SK-N-SH treated with all-trans-retinoic acid at 6 μM for 48 hours (cell line): Measurements from ENCODE around the gene COMMD9.

Experiments used
- ATAC-seq: fragments of 200-7000 bp; cut with Tn5 transposase; 3 replicates; pipeline ENCODE4 v1.9.1; 2020; ENCODE audit warnings: mild to moderate bottlenecking, moderate library complexity
- BACH2 ChIP-seq: fragments of 250-450 bp; sonication (Bioruptor Pico); IDR thresholded peaks from 2 replicates; pipeline ENCODE4 v1.9.0; 2021; ENCODE audit warnings: mild to moderate bottlenecking, borderline replicate concordance
- CSDC2 ChIP-seq: fragments of 250-450 bp; sonication (Bioruptor Pico); IDR thresholded peaks from 2 replicates; pipeline ENCODE4 v1.5.0; 2020; ENCODE audit warnings: mild to moderate bottlenecking, moderate library complexity
- CSRNP3 ChIP-seq: fragments of 250-450 bp; sonication (Bioruptor Pico); IDR thresholded peaks from 2 replicates; pipeline ENCODE4 v1.5.1; 2021; ENCODE audit warnings: mild to moderate bottlenecking, moderate library complexity
- ESRRG ChIP-seq: fragments of 250-450 bp; sonication (Bioruptor Pico); IDR thresholded peaks from 2 replicates; pipeline ENCODE4 v1.6.1; 2021; ENCODE audit warnings: mild to moderate bottlenecking
- ISL1 ChIP-seq: fragments of 250-450 bp; sonication (Bioruptor Pico); IDR thresholded peaks from 2 replicates; pipeline ENCODE4 v2.1.2; 2022; ENCODE audit warnings: mild to moderate bottlenecking, moderate library complexity
- OSR1 ChIP-seq: fragments of 250-450 bp; sonication (Bioruptor Pico); IDR thresholded peaks from 2 replicates; pipeline ENCODE4 v1.8.0; 2022; ENCODE audit warnings: moderate library complexity, mild to moderate bottlenecking, inconsistent platforms
- PPARA ChIP-seq: fragments of 250-450 bp; sonication (Bioruptor Pico); IDR thresholded peaks from 2 replicates; pipeline ENCODE4 v1.5.0; 2020; ENCODE audit warnings: mild to moderate bottlenecking, borderline replicate concordance
- RARB ChIP-seq: fragments of 250-450 bp; sonication (Bioruptor Pico); IDR thresholded peaks from 2 replicates; pipeline ENCODE4 v1.8.0; 2021; ENCODE audit warnings: mild to moderate bottlenecking, moderate library complexity
- TCF4 ChIP-seq: fragments of 250-450 bp; sonication (Bioruptor Pico); IDR thresholded peaks from 2 replicates; pipeline ENCODE4 v1.8.0; 2021; ENCODE audit warnings: mild to moderate bottlenecking, moderate library complexity, borderline replicate concordance
- TOX ChIP-seq: fragments of 250-450 bp; sonication (Bioruptor Pico); IDR thresholded peaks from 2 replicates; pipeline ENCODE4 v1.8.0; 2021; ENCODE audit warnings: mild to moderate bottlenecking, moderate library complexity, borderline replicate concordance
- TSHZ2 ChIP-seq: fragments of 250-450 bp; sonication (Bioruptor Pico); IDR thresholded peaks from 2 replicates; pipeline ENCODE4 v1.5.0; 2020; ENCODE audit warnings: mild to moderate bottlenecking, moderate library complexity
- ZC3H10 ChIP-seq: fragments of 250-450 bp; sonication (Bioruptor Pico); IDR thresholded peaks from 2 replicates; pipeline ENCODE4 v1.5.1; 2021; ENCODE audit warnings: mild to moderate bottlenecking, moderate library complexity
- ZFP3 ChIP-seq: fragments of 250-450 bp; sonication (Bioruptor Pico); IDR thresholded peaks from 2 replicates; pipeline ENCODE4 v1.5.0; 2020; ENCODE audit warnings: mild to moderate bottlenecking, moderate library complexity
- ZFP30 ChIP-seq: fragments of 450-650 bp; formaldehyde crosslinking; IDR thresholded peaks from 2 replicates; pipeline ENCODE4 v1.5.0; 2022; ENCODE audit warnings: mild to moderate bottlenecking, moderate library complexity
- ZNF70 ChIP-seq: fragments of 450-650 bp; formaldehyde crosslinking; IDR thresholded peaks from 2 replicates; pipeline ENCODE4 v1.5.0; 2020; ENCODE audit warnings: mild to moderate bottlenecking, moderate library complexity
- ZNF8 ChIP-seq: fragments of 450-650 bp; formaldehyde crosslinking; IDR thresholded peaks from 2 replicates; pipeline ENCODE4 v1.5.0; 2020; ENCODE audit warnings: mild to moderate bottlenecking, moderate library complexity
- TF ChIP-seq, protein P1 (sequence below): fragments of 250-450 bp; sonication (Bioruptor Pico); IDR thresholded peaks from 2 replicates; pipeline ENCODE4 v1.8.0; 2020; ENCODE audit warnings: mild to moderate bottlenecking, moderate library complexity, borderline replicate concordance

COMMD9 gene

GRCh38 chr11:36292311-36292722 is 3.1 kb upstream of the COMMD9 start:
- TF ChIP-seq ESRRG (CRISPR knock-in tag) (no peak), ZNF70 (CRISPR knock-in tag) (no peak)
- ATAC-seq = no peak

DNA sequence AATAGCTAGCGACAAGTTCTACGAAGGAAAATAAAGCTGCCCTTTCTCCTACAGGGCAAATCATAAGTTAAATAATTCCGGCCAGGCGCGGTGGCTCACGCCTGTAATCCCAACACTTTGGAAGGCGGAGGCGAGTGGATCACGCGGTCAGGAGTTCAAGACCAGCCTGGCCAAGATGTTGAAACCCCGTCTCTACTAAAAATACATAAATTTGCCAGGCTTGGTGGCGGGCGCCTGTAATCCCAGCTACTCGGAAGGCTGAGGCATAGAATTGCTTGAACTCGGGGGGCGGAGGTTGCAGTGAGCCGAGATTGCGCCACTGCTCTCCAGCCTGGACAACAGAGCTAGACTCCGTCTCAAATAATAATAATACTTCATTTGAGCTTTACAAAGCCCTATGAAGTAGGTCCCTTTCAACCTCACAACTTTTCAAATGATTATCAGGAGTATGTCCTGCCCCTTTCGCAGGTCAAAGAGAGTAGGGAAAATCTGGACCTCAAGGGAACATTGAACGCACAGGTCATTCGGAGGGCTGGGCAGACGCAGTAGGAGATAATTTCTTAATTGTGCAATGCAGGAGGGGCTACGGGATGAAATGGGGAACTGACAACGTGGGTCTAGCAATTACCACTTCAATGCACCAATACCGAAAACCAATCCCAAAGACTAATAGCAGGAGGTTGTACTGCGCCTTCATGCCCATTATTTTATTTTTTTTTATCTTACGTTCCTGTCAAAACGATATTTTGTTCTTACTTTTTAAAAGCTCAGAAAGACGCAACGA is 590 bp downstream of the COMMD9 start:
- TF ChIP-seq ZNF70 (CRISPR knock-in tag) (no peak), ZC3H10 (CRISPR knock-in tag) (no peak), PPARA (CRISPR knock-in tag) (no peak), CSDC2 (CRISPR knock-in tag) (no peak), CSRNP3 (CRISPR knock-in tag) (no peak), ZFP3 (CRISPR knock-in tag) (no peak), TSHZ2 (no peak), TCF4 (CRISPR knock-in tag) (no peak), TOX (CRISPR knock-in tag) (no peak), RARB (no peak)
- TF ChIP-seq, protein P1, sequence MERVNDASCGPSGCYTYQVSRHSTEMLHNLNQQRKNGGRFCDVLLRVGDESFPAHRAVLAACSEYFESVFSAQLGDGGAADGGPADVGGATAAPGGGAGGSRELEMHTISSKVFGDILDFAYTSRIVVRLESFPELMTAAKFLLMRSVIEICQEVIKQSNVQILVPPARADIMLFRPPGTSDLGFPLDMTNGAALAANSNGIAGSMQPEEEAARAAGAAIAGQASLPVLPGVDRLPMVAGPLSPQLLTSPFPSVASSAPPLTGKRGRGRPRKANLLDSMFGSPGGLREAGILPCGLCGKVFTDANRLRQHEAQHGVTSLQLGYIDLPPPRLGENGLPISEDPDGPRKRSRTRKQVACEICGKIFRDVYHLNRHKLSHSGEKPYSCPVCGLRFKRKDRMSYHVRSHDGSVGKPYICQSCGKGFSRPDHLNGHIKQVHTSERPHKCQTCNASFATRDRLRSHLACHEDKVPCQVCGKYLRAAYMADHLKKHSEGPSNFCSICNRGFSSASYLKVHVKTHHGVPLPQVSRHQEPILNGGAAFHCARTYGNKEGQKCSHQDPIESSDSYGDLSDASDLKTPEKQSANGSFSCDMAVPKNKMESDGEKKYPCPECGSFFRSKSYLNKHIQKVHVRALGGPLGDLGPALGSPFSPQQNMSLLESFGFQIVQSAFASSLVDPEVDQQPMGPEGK (CRISPR knock-in tag) = no peak
- TF ChIP-seq, all 23 proteins: peak for 0
- 0 out of 3 replicates have a peak, but pooled peaks have one; percentile 5 for ATAC-seq

DNA sequence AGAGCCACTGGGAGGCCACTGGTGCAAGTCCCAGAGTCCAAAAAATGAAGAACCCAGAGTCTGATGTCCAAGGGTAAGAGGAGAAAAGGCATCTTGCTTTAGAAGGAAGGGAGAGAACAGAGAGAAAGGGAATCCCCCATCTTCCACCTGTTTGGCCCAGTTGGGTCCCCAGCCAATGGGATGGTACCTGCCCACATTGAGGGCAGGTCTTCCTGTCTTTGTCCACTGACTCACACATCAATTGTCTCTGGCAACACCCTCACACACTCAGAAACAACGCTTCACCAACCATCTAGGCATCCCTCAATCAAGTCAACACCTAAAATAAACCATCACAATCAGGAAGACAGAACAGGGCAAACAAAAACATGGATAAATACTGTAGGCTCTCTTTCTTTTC is 6.3 kb downstream of the COMMD9 start:
- ATAC-seq = no peak
- TF ChIP-seq CSRNP3 (CRISPR knock-in tag) = no peak
- no peak for TF ChIP-seq ZFP30 (CRISPR knock-in tag)
- TF ChIP-seq ZNF8 (CRISPR knock-in tag) = no peak
- TF ChIP-seq ZC3H10 (CRISPR knock-in tag) = no peak
- TF ChIP-seq, protein P1 (CRISPR knock-in tag) = no peak
- TF ChIP-seq ZFP3 (CRISPR knock-in tag) = no peak
- TF ChIP-seq PPARA (CRISPR knock-in tag) = no peak
- no peak for TF ChIP-seq OSR1 (CRISPR knock-in tag)
- no peak for TF ChIP-seq ESRRG (CRISPR knock-in tag)
- no peak for TF ChIP-seq BACH2 (CRISPR knock-in tag)
- TF ChIP-seq RARB = no peak
- TF ChIP-seq TSHZ2 = no peak
- TF ChIP-seq ISL1 (CRISPR knock-in tag) = no peak
- TF ChIP-seq, all 23 proteins: peak for 0
